Measurements from ENCODE around the gene SLC25A39.

GRCh38 chr17:44354582-44355561 is 30.2 kb upstream of the SLC25A39 start:
- TF ChIP-seq CTCF (IDR thresholded peaks at IDR 0.05) (peak; percentile 19 to 49 (median 36)), POLR2A (IDR thresholded peaks at IDR 0.05) (no peak)

Measured in Peyer's patch (tissue), 4 donors.